GM06990 (cell line): ENCODE measurements around the gene FBXO41.

ENCODE experiments used
- DNase-seq: peaks from one replicate; pipeline ENCODE4 v3.0.0-alpha.2; 2011; ENCODE audit not compliant: insufficient read length; ENCODE audit errors: extremely low read depth
- H3K27me3 ChIP-seq: replicated peaks from 2 replicates; pipeline ENCODE4 v1.6.0; 2011; ENCODE audit warnings: low read length; ENCODE audit not compliant: control insufficient read depth, insufficient read depth
- H3K36me3 ChIP-seq: 2 replicates; pipeline ENCODE4 v1.5.1; 2011; ENCODE audit warnings: low read length; ENCODE audit not compliant: control insufficient read depth, insufficient read depth
- H3K4me3 ChIP-seq: replicated peaks from 2 replicates; pipeline ENCODE4 v1.5.1; 2011; ENCODE audit warnings: low read depth, mild to moderate bottlenecking, control low read depth, low read length
- TF ChIP-seq, protein P1 (sequence below): IDR thresholded peaks from 2 replicates; pipeline ENCODE4 v1.5.1; 2011; ENCODE audit warnings: low read length, control low read depth, mild to moderate bottlenecking, inconsistent platforms; ENCODE audit not compliant: insufficient read depth, poor library complexity, severe bottlenecking

Gene FBXO41

DNA sequence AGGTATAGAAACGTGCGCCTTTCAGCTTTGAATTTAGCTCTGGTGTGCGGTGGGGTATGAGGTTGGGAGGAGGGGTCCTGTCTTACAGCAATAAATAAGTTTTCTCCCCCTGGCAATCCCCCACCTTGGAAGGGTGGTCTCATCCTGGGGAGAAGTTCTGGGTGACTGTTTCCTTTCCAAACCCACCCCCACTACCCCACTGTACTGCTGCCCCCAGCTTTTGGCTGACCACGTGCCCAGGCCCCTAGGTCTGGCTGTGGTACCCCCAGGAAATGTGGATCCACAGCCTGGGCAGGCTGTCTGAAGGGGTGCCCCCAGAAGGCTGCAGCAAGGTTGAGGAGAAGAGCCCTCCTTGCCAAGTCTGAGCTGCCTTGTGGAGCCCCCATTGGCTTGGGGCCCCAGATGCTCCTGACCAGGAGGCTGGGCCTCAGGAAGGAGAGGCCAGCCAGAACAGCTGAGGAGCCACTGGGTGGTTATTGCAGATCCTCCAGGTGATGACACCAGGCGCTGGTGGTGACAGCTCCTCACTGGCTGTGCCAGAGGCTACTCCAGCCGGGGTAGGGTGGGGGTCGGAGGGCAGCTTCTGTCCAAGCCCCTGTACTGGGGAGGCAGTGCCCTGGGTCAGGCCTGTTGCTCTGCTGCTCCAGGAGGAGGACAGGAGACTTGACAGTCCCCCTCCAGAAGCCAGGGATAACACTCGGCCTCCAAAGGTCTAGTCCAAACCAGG is 25.9 kb downstream of the FBXO41 start:
- H3K4me3 ChIP-seq: no peak overlapping the region
- H3K27me3 ChIP-seq: no peaks in the 10 kb centered on the region
- H3K36me3 ChIP-seq: peaks cover 30% of the 10 kb centered on the region
- TF ChIP-seq, protein P1, sequence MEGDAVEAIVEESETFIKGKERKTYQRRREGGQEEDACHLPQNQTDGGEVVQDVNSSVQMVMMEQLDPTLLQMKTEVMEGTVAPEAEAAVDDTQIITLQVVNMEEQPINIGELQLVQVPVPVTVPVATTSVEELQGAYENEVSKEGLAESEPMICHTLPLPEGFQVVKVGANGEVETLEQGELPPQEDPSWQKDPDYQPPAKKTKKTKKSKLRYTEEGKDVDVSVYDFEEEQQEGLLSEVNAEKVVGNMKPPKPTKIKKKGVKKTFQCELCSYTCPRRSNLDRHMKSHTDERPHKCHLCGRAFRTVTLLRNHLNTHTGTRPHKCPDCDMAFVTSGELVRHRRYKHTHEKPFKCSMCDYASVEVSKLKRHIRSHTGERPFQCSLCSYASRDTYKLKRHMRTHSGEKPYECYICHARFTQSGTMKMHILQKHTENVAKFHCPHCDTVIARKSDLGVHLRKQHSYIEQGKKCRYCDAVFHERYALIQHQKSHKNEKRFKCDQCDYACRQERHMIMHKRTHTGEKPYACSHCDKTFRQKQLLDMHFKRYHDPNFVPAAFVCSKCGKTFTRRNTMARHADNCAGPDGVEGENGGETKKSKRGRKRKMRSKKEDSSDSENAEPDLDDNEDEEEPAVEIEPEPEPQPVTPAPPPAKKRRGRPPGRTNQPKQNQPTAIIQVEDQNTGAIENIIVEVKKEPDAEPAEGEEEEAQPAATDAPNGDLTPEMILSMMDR: no peak
- no peak for DNase-seq

DNA sequence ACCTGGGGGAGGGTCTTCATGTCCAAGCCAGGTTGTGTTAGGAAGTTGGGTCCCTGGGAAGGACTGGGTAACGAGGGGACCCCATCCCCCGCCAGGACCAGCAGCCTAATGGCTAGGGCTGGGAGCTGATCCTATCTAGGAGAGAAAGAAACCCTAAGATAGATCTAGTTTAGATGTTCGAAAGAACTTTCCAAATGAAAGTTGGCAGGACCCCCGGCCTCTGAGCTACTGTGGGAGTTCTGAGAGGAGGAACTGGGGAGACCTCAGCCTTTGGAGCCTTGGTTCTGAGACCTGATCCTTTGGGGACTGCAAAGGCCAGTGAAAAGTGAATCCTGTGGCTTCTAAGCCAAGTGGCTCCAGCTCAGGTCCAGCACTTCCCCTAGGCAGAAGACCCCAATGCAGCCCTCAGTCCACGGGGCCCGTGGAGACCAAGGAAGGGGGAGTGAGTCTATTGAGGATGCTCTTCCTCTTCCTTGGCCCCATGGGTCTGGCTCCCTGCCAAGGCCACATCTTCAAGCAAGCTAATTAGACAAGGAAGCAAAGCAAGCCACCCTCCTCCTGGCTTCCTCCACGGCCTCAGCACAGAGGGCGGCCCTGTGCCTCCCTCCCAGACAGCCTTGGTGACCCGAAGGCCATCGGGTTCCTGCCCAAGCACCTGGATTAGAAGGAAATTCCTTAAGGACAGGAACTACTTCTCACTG is 26.7 kb downstream of the FBXO41 start:
- DNase-seq: no peak
- Histone ChIP-seq H3K36me3 (peaks cover 31% of the 10 kb centered on the region), H3K4me3 (no peak overlapping the region), H3K27me3 (no peaks in the 10 kb centered on the region)
- TF ChIP-seq, protein P1: no peak

DNA sequence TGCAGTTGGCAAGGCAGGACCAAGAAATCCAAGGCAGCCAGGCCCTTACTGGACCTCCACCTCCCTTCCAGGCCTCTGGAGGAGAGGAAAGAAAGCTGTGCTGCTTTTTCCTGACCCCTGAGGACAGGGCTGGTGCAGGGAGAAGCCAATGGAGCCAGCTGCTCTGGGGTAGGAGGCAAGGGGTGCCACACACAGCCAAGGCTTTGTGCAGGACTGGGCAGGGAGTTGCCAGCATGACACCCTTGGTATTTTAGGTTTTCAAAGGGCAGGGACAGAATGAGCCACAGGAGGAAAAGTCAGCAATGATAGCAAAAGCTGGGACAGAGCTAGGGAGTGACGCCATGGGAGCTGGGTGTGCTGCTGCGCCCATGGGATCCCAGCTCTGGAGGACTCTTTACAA is 27.3 kb downstream of the FBXO41 start:
- TF ChIP-seq, protein P1: no peak
- H3K36me3 ChIP-seq: peaks cover 32% of the 10 kb centered on the region
- no peak overlapping the region for H3K4me3 ChIP-seq
- H3K27me3 ChIP-seq: no peaks in the 10 kb centered on the region
- no peak for DNase-seq

- Histone ChIP-seq H3K27me3 (no peaks in the 10 kb centered on the region), H3K4me3 (no peak overlapping the region), H3K36me3 (peaks cover 32% of the 10 kb centered on the region)
- TF ChIP-seq, protein P1: no peak
- DNase-seq: no peak
Measured at GRCh38 chr2:73256618-73256922, 27.7 kb downstream of the FBXO41 start.

DNA sequence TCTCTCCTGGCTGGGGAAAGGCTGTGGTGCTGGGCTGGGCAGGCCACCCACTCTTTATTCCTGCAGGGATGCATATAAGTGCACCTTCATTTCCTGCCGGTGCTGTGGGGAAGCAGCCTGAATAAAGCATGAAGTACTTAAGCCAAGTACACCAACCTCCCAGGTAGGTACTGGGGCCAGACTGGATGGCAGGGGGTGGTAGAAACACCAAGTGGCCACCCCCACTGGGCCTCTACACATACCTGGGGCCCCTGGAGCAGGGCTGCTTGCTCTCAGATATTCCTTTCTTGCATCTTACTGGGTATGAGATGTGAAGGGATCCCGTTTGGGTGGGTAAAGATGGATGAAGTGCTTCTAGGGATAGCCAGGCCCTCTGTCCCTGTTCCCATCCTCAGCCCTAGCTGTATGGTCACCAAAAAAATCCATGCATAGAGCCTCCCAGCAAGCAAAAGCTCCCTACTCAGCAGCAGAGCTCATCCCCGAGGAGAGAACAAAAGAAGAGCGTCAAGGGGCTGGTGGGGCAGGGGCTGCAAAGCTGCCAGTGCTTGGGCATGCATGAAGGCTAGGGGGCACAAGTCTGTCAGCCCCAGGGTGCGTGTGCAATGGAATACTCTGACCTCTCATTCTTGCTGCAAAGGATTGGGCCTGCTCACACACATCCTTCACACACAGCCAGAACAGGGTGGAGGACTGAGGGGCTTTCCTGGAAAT is 28.2 kb downstream of the FBXO41 start:
- Histone ChIP-seq H3K27me3 (no peaks in the 10 kb centered on the region), H3K36me3 (peaks cover 35% of the 10 kb centered on the region), H3K4me3 (no peak overlapping the region)
- TF ChIP-seq, protein P1: no peak
- DNase-seq: no peak
